SKM-1 (cell line): ENCODE measurements around the gene GABRB3.

Experiments
- DNase-seq: peaks from one replicate; lab custom pipeline; 2025; ENCODE audit not compliant: unreplicated experiment; lab: John Stamatoyannopoulos, UW

The GABRB3 gene

GRCh38 chr15:26631894-26632293 is 141.0 kb downstream of the GABRB3 start:
- no peak for DNase-seq

- DNase-seq = no peak
These were observed 142.0 kb downstream of the GABRB3 start for GRCh38 chr15:26630857-26631256.

- no peak for DNase-seq
These were observed 143.9 kb downstream of the GABRB3 start for GRCh38 chr15:26628879-26629529.

- DNase-seq = no peak
These were observed 144.8 kb downstream of the GABRB3 start for GRCh38 chr15:26628071-26628470.

GRCh38 chr15:26624128-26624527 is 148.7 kb downstream of the GABRB3 start:
- DNase-seq = no peak

- no peak for DNase-seq
These were observed 149.8 kb downstream of the GABRB3 start for GRCh38 chr15:26623071-26623470.

GRCh38 chr15:26621816-26622215 is 151.1 kb downstream of the GABRB3 start:
- DNase-seq = no peak

GRCh38 chr15:26620528-26621458 is 152.1 kb downstream of the GABRB3 start:
- DNase-seq = no peak

GRCh38 chr15:26615927-26616302 is 157.0 kb downstream of the GABRB3 start:
- DNase-seq = no peak

GRCh38 chr15:26615188-26615926 is 157.5 kb downstream of the GABRB3 start:
- DNase-seq = no peak

GRCh38 chr15:26614734-26615133 is 158.1 kb downstream of the GABRB3 start:
- DNase-seq = no peak

- DNase-seq = no peak
These were observed 174.2 kb downstream of the GABRB3 start for GRCh38 chr15:26598704-26599103.

- no peak for DNase-seq
These were observed 177.3 kb downstream of the GABRB3 start for GRCh38 chr15:26595611-26596010.

GRCh38 chr15:26590676-26591075 is 182.2 kb downstream of the GABRB3 start:
- no peak for DNase-seq

GRCh38 chr15:26582840-26583239 is 190.0 kb downstream of the GABRB3 start:
- DNase-seq = no peak

GRCh38 chr15:26580943-26581342 is 191.9 kb downstream of the GABRB3 start:
- no peak for DNase-seq

GRCh38 chr15:26572602-26573350 is 200.1 kb downstream of the GABRB3 start:
- DNase-seq = no peak

GRCh38 chr15:26571346-26571745 is 201.5 kb downstream of the GABRB3 start:
- DNase-seq = no peak

- no peak for DNase-seq
These were observed 207.3 kb downstream of the GABRB3 start for GRCh38 chr15:26565542-26565941.

- no peak for DNase-seq
These were observed 208.5 kb downstream of the GABRB3 start for GRCh38 chr15:26564361-26564760.

GRCh38 chr15:26562336-26562735 is 210.5 kb downstream of the GABRB3 start:
- DNase-seq = no peak
